Peyer's patch (tissue), 4 donors: ENCODE results near the gene BPHL.

Experiments used
- POLR2A ChIP-seq, 2 donors: fragments of 450-650 bp; IDR thresholded peaks; one replicate each; pipeline ENCODE4 v1.5.1; 2017; ENCODE audit warnings: antibody characterized with exemption in 2 of 2, mild to moderate bottlenecking in 2 of 2, moderate library complexity in 2 of 2
- TF ChIP-seq, protein P1 (sequence below), 6 experiments: fragments of 450-650 bp in 4 of 6; fragments of 200-600 bp in 2 of 6; sonication (generic) in 1 of 6; IDR thresholded peaks; one replicate each; pipeline ENCODE4 v1.5.1; 2017 to 2019; ENCODE audit warnings: antibody characterized with exemption in 6 of 6, mild to moderate bottlenecking in 3 of 6, moderate library complexity in 1 of 6

DNA sequence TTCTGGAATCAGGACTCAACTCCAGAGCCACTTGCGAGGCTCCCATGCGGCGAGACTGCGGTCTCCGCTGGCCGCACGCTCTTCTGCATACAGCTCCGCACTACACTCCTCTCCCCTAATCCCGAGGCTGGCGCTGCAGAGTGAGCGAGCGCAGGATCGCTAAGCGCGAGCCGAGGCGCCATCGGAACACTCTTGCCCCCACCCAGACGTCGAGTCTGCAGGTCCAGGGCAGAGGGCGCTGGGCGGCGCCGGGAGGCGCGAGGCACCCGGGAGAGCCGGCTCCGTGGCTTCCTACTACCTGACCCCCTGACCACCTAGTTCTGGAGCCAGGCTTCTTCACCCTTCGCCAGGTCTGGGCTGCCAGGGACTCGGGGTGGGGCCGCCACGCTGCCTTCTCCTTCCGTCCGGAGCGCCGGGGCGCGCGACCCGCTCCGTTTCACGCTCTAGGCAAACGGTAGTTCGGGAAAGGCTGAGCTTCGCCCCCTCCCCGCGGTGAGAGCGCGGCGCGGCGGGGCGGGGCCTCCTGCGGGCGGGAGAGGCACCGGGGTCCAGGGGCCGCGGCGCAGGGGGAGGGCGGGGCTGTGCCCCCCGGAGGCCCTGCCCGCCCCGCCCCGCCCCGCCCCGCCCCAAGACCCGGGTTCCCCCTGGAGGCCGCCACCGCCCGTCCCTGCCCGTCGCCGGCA is 44.2 kb downstream of the BPHL start:
- TF ChIP-seq, protein P1, sequence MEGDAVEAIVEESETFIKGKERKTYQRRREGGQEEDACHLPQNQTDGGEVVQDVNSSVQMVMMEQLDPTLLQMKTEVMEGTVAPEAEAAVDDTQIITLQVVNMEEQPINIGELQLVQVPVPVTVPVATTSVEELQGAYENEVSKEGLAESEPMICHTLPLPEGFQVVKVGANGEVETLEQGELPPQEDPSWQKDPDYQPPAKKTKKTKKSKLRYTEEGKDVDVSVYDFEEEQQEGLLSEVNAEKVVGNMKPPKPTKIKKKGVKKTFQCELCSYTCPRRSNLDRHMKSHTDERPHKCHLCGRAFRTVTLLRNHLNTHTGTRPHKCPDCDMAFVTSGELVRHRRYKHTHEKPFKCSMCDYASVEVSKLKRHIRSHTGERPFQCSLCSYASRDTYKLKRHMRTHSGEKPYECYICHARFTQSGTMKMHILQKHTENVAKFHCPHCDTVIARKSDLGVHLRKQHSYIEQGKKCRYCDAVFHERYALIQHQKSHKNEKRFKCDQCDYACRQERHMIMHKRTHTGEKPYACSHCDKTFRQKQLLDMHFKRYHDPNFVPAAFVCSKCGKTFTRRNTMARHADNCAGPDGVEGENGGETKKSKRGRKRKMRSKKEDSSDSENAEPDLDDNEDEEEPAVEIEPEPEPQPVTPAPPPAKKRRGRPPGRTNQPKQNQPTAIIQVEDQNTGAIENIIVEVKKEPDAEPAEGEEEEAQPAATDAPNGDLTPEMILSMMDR (IDR thresholded peaks at IDR 0.05): peak in 3 of 6 experiments; percentile 11 to 41 (median 28)
- peak; percentile 71 to 81 for TF ChIP-seq POLR2A (IDR thresholded peaks at IDR 0.05)
